ENCODE results near the gene SNRNP27.
"Not testable (repeated sequence)": the region's sequence is repeated elsewhere in the genome, so short reads cannot be mapped to it uniquely, and the experiment has no call there.

SNRNP27 gene

DNA sequence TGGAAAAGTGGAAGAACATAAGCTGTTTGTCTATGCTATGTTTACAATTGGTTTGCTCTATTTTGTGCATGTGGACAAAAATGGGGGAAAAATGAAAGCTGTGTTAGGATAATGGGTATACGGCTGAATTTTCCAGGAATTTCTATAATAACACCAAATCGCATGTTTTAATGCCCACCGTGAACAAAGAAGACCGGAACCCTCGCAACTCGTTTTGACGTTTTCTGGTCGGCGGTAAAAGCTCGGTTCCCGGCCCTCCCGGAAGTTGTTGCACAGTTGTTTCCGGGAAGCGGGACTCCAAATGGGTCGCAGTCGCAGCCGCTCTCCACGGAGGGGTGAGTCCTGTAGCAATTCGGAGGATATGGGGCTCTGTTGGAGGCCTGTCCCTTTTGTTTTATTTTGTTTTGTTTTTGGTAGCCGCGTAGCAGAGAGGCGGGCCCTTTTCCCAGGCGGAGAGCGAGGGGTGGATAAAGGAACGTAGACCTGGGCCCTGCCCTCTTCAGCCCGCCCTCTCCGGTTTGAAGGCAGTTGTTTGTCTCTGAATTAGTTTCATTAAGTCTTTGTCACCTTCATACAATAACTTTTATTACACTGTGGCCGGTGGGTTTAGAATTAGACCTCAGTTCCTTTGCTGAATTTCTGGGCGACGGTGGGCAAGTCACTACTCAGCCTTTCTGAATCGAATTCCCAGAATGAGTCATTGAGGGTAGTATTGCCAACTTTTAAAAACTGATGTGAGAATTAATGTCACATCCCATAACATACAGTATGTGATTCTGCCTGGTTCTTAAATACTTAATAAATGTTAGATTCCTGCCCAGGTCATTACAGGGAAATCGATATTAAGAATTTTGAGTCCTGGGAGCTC lies at the start of gene SNRNP27:
Gene SNRNP27, plus strand, starts transcription at position 273 of the 868 bp plus-strand sequence. Its CDS starts 29 bp downstream, at position 302.
- DNase-seq (ENCODE audit: low spot score), result peak; percentile 86

DNA sequence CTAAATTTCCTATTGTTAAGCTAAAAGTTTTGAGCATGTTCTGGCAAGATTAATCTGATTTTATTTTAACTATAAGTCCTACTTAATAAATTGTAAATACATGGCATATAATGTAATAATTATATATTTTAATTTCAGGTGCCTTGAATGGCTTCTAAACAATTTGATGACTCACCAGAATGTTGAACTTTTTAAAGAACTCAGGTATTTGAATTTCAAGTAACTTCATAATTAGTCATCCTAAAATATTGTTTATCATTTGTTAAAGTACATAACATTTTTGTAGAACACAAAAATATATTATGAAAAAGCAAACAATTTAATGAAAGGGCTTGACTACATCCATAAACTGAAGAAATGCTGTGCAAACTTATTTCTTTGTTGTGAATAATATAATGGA lies 49.8 kb upstream of the SNRNP27 start:
- no peak for DNase-seq (ENCODE audit: low spot score)

GRCh38 chr2:69844560-69844959 lies 49.2 kb upstream of the SNRNP27 start:
- no peak for DNase-seq (ENCODE audit: low spot score)

DNA sequence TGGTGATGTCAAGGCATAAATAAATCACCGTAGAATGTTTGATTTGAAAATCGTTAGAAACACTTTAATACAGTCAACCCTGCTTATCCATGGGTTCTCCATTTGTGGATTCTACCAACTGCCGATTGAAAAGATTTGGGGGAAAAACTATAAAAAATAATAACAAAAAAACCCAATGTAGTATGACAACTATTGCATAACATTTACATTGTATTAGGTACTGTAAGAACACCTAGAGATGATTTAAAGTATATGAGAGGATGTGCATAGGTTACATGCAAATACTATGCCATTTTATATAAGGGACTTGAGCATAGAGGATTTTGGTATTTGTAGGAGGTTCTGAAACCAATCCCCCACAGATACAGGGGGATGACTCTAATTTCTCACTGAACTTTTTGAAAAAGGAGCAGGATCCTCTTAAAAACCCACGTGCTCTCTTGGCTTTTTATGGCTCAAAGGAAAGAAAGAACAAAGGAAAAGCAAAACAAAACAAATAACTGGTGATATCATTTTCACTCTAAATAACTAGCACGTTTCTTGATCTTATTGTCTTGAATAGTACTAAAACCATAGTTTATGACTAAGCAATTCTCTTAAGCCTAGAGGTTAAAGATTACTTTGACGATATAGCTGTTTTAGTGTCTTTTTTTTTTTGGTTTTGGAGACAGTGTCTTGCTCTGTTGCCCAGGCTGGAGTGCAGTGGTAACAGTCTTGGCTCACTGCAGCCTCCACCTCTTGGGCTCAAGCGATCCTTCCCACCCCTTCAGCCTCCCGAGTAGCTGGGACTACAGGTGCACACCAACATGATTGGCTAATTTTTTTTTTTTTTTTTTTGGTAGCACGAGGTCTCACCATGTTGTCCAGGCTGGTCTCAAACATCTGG lies 47.3 kb upstream of the SNRNP27 start:
- DNase-seq (ENCODE audit: low spot score), result no peak

DNA sequence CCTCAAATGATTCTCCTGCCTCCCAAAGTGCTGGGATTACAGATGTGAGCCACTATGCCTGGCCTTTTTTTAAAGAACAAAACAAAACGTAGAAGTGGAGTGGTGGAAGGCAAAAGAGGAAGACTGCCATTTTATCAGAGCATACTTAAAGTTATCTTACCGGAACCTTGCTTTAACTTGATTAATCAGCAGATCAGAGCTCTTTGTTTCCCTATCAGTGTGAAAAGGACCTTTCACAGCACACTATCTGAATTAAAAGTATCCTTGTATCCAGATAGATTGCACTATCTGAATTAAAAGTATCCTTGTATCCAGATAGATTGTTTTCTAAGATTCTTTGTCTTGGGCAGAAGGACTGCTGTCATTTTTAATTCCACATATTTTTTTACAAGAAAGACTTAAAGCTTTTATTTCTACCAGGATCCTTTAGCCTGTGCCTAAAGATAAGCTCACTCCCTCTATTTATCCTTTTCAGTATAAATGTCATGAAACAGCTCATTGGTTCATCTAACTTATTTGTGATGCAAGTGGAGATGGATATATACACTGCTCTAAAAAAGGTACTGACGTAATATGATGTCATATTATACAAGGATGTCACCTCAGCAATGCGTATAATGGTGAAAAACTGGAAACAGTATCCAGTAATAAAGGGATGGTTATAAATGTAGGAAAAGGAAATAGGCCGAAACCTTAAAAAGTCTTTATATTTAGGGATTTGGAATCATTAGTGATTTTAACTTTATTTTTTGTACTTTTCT lies 46.5 kb upstream of the SNRNP27 start:
- no peak for DNase-seq (ENCODE audit: low spot score)

- DNase-seq (ENCODE audit: low spot score), result no peak
Observed at GRCh38 chr2:69848186-69848790, 45.5 kb upstream of the SNRNP27 start.

GRCh38 chr2:69858261-69858660 lies 35.5 kb upstream of the SNRNP27 start:
- no peak for DNase-seq (ENCODE audit: low spot score)

DNA sequence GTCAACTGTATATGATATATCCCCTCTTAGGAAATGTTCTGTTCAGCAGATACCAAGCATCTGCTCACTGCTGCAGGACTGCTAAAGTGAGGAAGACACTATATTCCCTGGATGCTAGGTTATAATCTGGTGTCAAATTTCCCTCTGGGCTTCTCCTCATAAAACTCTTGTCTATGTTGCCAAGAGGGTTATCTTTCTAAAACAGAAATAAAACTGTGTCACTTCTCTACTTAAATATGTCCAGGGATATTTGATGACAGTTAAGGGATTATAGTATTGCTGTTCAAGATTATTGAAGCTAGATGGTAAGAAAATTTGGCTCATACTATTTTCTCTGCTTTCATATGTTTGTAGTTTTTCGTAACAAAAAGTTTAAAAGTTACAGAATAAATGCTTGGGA lies 30.5 kb upstream of the SNRNP27 start:
- DNase-seq (ENCODE audit: low spot score), result no peak

- DNase-seq (ENCODE audit: low spot score), result no peak
Observed at GRCh38 chr2:69888451-69888850, 5.3 kb upstream of the SNRNP27 start.

- no peak for DNase-seq (ENCODE audit: low spot score)
Observed at GRCh38 chr2:69889302-69889701, 4.5 kb upstream of the SNRNP27 start.

DNA sequence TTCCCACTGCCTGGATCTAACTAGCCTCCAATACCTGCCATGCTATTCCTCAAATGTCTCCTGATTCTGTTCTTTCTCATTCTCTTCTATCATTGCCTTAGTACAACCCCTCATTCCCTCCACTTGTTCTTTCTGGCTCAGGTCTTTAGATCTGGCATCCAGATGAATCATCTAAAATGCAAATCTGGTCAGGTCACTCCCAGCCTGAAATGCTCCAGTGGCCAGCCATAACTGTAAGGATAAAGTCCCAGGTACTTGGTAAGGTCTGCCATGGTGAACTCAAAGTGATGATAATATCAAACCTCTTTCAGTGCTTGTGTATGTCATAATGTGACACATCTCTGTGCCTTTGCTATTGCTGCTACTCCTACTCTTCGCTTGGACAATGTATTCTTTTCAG lies 2.9 kb upstream of the SNRNP27 start:
- no peak for DNase-seq (ENCODE audit: low spot score)

GRCh38 chr2:69892838-69893424 lies 825 bp upstream of the SNRNP27 start:
- not testable (repeated sequence) for DNase-seq (ENCODE audit: low spot score)

- DNase-seq (ENCODE audit: low spot score), result not testable (repeated sequence)
Observed at GRCh38 chr2:69894737-69895136, 981 bp downstream of the SNRNP27 start.

- DNase-seq (ENCODE audit: low spot score), result no peak
Observed at GRCh38 chr2:69902213-69902922, 8.6 kb downstream of the SNRNP27 start.

DNA sequence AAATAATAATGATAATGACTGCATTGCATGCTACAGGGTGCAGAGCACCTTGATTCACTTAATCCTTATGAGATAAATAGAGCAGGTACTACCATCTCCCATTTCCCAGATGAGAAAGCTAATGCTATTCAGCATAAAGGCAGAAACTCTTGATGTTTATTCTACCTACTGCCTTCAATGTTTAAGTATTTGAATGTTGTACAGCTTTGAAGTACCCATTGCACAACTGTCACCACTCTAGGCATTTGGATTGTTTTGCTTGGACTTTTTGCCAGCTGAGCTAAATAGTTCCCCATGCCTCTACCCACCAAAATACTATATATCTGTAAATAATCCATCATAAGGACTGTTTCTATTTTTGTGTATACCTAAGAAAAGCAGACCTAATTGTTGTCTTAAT lies 13.5 kb downstream of the SNRNP27 start:
- DNase-seq (ENCODE audit: low spot score), result no peak

GRCh38 chr2:69911985-69912563 lies 18.3 kb downstream of the SNRNP27 start:
- peak; percentile 79 for DNase-seq (ENCODE audit: low spot score)

- peak; percentile 100 for DNase-seq (ENCODE audit: low spot score)
Observed at GRCh38 chr2:69914164-69914949, 20.6 kb downstream of the SNRNP27 start.

GRCh38 chr2:69914950-69915945 lies 21.5 kb downstream of the SNRNP27 start, which contains the start of gene MXD1:
Gene MXD1 (plus strand): TSS chr2:69915109. CDS start chr2:69915331, 222 bp downstream.
- DNase-seq (ENCODE audit: low spot score), result peak; percentile 31

Measured in cerebellar cortex (tissue), 1 donor.